ENCODE measurements around the gene C11orf87. TPM values are rescaled to one million over a fixed set of nuclear protein-coding genes. Genes with fewer than 3 reads are reported as not detected.

C11orf87 gene
- total and polyA plus RNA-seq, 2 experiments from 2014 or later, result 0.65 to 0.94 TPM

DNA sequence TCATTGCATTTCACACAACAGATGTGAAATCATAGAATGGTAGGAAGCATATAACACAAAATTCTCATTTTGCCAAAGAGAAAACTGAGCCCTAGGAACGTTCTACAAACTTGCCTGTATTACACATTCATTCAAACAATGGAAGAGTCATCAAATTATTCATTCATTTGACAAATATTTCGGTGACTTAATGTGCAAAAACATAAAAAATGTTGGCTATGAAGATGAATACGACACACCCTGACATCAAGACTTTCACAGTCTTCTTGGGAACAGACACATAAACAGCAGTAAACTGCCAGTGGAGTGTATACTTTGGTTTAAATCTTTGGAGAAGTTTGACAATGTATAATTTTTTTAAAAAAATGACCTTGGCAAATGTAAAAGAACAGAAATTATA, 20.4 kb upstream of the C11orf87 start:
- Histone ChIP-seq H3K36me3 (ENCODE audit: low read depth) (no peaks in the 10 kb centered on the region), H3F3A (ENCODE audit: insufficient read depth) (0 out of 2 replicates have a peak, but pooled peaks cover 4% of the 10 kb centered on the region), H3K4me2 (ENCODE audit: unreplicated experiment) (no peak overlapping the region), H3K79me2 (ENCODE audit: insufficient read depth) (no peaks in the 10 kb centered on the region), H4K20me1 (ENCODE audit: insufficient read depth) (no peaks in the 10 kb centered on the region), H3K9me3 (ENCODE audit: low read depth) (no peaks in the 10 kb centered on the region), H3K9me2 (ENCODE audit: insufficient read depth) (no peaks in the 10 kb centered on the region; the same call in 1 of the 2 replicates), H3K9ac (no peak overlapping the region), H2AFZ (no peak overlapping the region), H3K27ac (no peak overlapping the region), H3K27me3 (replicated peaks; ENCODE audit: insufficient read depth) (no peaks in the 10 kb centered on the region), H3K4me1 (ENCODE audit: insufficient read depth) (peaks cover 3% of the 10 kb centered on the region), H3K4me3 (no peak overlapping the region)
- TF ChIP-seq EZH2 (IDR thresholded peaks at IDR 0.05; ENCODE audit: insufficient read depth, poor library complexity, severe bottlenecking) (no peak), EZH2phosphoT487 (IDR thresholded peaks at IDR 0.05; ENCODE audit: insufficient read depth, low read depth) (no peak)
- in situ Hi-C loops (cut with MboI), result no loop called here
- WGBS, 2 experiments (ENCODE audit: low coverage in 1 of 2, low lambda C conversion rate in 2 of 2, missing lambda C conversion rate in 2 of 2), result 9 to 14% methylated on average over 3 of the region's 3 CpGs
- peak; percentile 53 for DNase-seq

GRCh38 chr11:109405671-109406070, 16.3 kb upstream of the C11orf87 start:
- Histone ChIP-seq H3K4me1 (ENCODE audit: insufficient read depth) (peaks cover 3% of the 10 kb centered on the region), H4K20me1 (ENCODE audit: insufficient read depth) (no peaks in the 10 kb centered on the region), H3K27ac (no peak overlapping the region), H3K27me3 (replicated peaks; ENCODE audit: insufficient read depth) (no peaks in the 10 kb centered on the region), H3K36me3 (ENCODE audit: low read depth) (no peaks in the 10 kb centered on the region), H3F3A (ENCODE audit: insufficient read depth) (0 out of 2 replicates have a peak, but pooled peaks cover 4% of the 10 kb centered on the region), H3K9me2 (ENCODE audit: insufficient read depth) (no peaks in the 10 kb centered on the region; the same call in 1 of the 2 replicates), H3K79me2 (ENCODE audit: insufficient read depth) (no peaks in the 10 kb centered on the region), H3K9me3 (ENCODE audit: low read depth) (no peaks in the 10 kb centered on the region), H3K4me3 (no peak overlapping the region), H3K9ac (no peak overlapping the region), H3K4me2 (ENCODE audit: unreplicated experiment) (no peak overlapping the region), H2AFZ (no peak overlapping the region)
- in situ Hi-C loops (cut with MboI), result no loop called here
- peak; percentile 62 for DNase-seq
- TF ChIP-seq EZH2 (IDR thresholded peaks at IDR 0.05; ENCODE audit: insufficient read depth, poor library complexity, severe bottlenecking), result no peak
- no peak for TF ChIP-seq EZH2phosphoT487 (IDR thresholded peaks at IDR 0.05; ENCODE audit: insufficient read depth, low read depth)

GRCh38 chr11:109416601-109417000, 5.4 kb upstream of the C11orf87 start:
- H3K9me3 ChIP-seq (ENCODE audit: low read depth), result no peaks in the 10 kb centered on the region
- H4K20me1 ChIP-seq (ENCODE audit: insufficient read depth), result no peaks in the 10 kb centered on the region
- no peak overlapping the region for H3K4me2 ChIP-seq (ENCODE audit: unreplicated experiment)
- TF ChIP-seq EZH2 (IDR thresholded peaks at IDR 0.05; ENCODE audit: insufficient read depth, poor library complexity, severe bottlenecking), result no peak
- TF ChIP-seq EZH2phosphoT487 (IDR thresholded peaks at IDR 0.05; ENCODE audit: insufficient read depth, low read depth), result no peak
- H3K9ac ChIP-seq, result no peak overlapping the region
- H2AFZ ChIP-seq, result no peak overlapping the region
- in situ Hi-C loops (cut with MboI), result no loop called here
- H3K27me3 ChIP-seq (replicated peaks; ENCODE audit: insufficient read depth), result peaks cover 28% of the 10 kb centered on the region
- 25 to 28% methylated on average over 2 of the region's 2 CpGs for WGBS, 2 experiments (ENCODE audit: low coverage in 1 of 2, low lambda C conversion rate in 2 of 2, missing lambda C conversion rate in 2 of 2)
- H3K36me3 ChIP-seq (ENCODE audit: low read depth), result no peaks in the 10 kb centered on the region
- no peaks in the 10 kb centered on the region for H3K4me1 ChIP-seq (ENCODE audit: insufficient read depth)
- DNase-seq, result no peak
- H3K9me2 ChIP-seq (ENCODE audit: insufficient read depth), result no peaks in the 10 kb centered on the region
- no peaks in the 10 kb centered on the region for H3K79me2 ChIP-seq (ENCODE audit: insufficient read depth)
- H3K27ac ChIP-seq, result no peak overlapping the region
- no peak overlapping the region for H3K4me3 ChIP-seq
- no peaks in the 10 kb centered on the region for H3F3A ChIP-seq (ENCODE audit: insufficient read depth)

- Histone ChIP-seq H3K9me3 (ENCODE audit: low read depth) (no peaks in the 10 kb centered on the region), H3K4me2 (ENCODE audit: unreplicated experiment) (peak overlapping the region; percentile 93), H3K79me2 (ENCODE audit: insufficient read depth) (no peaks in the 10 kb centered on the region), H2AFZ (peak overlapping the region; percentile 80), H4K20me1 (ENCODE audit: insufficient read depth) (no peaks in the 10 kb centered on the region), H3K9me2 (ENCODE audit: insufficient read depth) (no peaks in the 10 kb centered on the region), H3K4me3 (peak overlapping the region; percentile 74), H3K4me1 (ENCODE audit: insufficient read depth) (0 out of 2 replicates have a peak, but pooled peaks cover 3% of the 10 kb centered on the region), H3K27ac (no peak overlapping the region), H3K36me3 (ENCODE audit: low read depth) (no peaks in the 10 kb centered on the region), H3F3A (ENCODE audit: insufficient read depth) (no peaks in the 10 kb centered on the region), H3K9ac (no peak overlapping the region), H3K27me3 (replicated peaks; ENCODE audit: insufficient read depth) (peaks cover 16% of the 10 kb centered on the region; the same call in 1 of the 2 replicates)
- TF ChIP-seq EZH2 (IDR thresholded peaks at IDR 0.05; ENCODE audit: insufficient read depth, poor library complexity, severe bottlenecking) (no peak), EZH2phosphoT487 (IDR thresholded peaks at IDR 0.05; ENCODE audit: insufficient read depth, low read depth) (no peak)
- WGBS, 2 experiments (ENCODE audit: low coverage in 1 of 2, low lambda C conversion rate in 2 of 2, missing lambda C conversion rate in 2 of 2), result 2% methylated on average over 31 to 43 of the region's 43 CpGs
- peak; percentile 58 for DNase-seq
- in situ Hi-C loops (cut with MboI), result no loop called here
These were observed 978 bp downstream of the C11orf87 start for GRCh38 chr11:109422870-109423465.

All from GM23248 (cell line).